Stimulated activated CD4-positive, alpha-beta T cell treated with anti-CD3 and anti-CD28 coated beads, Interleukin-12 subunit alpha, Interleukin-12 subunit beta, amount 100 ng/mL, for 4 hours (primary cell): ENCODE results near the gene MXRA8.
"Not testable (repeated sequence)": the region's sequence is repeated elsewhere in the genome, so short reads cannot be mapped to it uniquely, and the experiment has no call there.

Experiments used
- DNase-seq: peaks from one replicate; pipeline ENCODE4 v3.0.0-alpha.2; 2020

The MXRA8 gene

DNA sequence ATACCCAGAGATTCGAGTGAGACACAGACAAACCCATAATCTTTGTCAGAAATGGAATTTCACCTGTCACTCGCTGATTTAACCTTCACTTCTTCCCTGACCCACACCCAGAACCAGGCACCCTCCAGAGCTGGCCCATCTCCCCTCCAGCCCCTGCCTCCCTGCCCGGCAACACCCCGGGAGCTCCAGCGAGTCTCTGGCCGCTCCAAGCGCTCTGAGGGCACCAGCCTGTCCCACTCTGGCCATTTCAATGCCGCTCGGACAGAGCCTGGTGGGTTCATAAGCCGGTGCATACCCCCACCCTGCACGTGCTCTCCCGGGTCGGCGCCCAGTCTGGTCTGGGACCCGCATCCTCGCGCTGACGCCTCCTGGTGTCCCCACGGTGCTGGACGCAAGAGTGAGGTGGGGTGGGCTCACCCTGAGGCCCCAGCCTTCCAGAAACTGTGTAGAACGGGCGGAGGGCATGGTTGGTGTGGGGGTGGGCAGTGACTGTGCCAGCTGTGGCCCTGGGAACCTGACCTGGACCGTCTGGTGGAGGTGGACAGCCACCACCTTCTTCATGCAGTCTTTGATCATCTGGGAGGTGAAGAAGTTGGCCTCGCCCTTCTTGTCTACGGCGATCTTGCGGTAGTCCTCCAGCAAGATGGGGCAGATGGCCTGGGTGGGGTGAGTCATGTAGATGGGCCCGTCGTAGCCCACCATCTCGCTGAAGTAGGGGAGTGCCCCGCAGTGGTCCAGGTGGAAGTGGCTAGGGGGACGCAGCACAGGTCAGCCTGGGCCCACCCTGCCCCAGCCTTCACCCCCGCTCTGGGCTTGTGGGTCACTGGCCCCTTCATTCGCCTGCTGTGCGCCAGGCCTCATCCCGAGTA lies 39.3 kb downstream of the MXRA8 start:
- DNase-seq, result no peak

DNA sequence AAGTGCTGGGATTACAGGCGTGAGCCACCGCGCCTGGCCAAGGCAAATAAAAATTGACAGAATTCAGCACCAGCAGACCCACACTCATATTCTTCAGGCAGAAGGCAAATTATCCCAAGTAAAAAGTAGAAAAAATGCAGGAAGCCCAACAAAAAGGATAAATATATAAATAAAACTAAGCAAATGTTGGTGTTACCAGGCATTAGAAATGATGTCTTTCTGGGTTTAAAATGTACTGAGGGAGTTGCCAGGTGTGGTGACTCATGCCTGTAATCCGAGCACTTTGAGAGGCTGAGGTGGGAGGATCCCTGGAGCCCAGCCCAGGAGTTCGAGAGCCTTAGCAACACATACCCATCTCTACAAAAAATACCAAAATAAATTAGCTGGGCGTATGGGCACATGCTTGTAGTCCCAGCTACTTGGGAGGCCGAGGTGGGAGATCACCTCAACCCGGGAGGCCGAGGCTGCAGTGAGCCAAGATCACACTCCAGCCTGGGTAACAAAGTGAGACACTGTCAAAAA lies 40.2 kb downstream of the MXRA8 start:
- DNase-seq, result no peak

DNA sequence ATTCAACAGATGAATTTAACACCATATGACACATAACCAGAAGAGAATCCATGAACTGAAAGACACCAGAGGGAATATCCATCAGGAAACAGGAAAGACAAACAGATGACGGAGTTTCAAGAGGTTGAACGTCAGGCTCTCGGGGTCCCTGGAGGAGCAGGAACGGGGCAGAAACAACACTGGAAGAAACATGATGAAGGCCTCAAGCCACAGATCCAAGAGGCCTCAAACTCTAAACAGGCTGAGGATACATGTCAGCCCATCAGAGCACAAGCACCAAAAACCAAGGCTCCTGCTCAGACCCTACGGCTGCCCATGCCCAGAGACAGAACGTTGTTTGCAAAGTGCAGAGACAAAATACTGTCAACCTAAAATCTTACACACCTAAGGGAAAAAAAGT lies 40.9 kb downstream of the MXRA8 start:
- no peak for DNase-seq

GRCh38 chr1:1316199-1316598 lies 42.2 kb downstream of the MXRA8 start:
- DNase-seq, result not testable (repeated sequence)

- no peak for DNase-seq
Observed at GRCh38 chr1:1315435-1315954, 42.9 kb downstream of the MXRA8 start.

- no peak for DNase-seq
Observed at GRCh38 chr1:1314678-1315335, 43.5 kb downstream of the MXRA8 start.

GRCh38 chr1:1314237-1314586 lies 44.1 kb downstream of the MXRA8 start:
- DNase-seq, result no peak

DNA sequence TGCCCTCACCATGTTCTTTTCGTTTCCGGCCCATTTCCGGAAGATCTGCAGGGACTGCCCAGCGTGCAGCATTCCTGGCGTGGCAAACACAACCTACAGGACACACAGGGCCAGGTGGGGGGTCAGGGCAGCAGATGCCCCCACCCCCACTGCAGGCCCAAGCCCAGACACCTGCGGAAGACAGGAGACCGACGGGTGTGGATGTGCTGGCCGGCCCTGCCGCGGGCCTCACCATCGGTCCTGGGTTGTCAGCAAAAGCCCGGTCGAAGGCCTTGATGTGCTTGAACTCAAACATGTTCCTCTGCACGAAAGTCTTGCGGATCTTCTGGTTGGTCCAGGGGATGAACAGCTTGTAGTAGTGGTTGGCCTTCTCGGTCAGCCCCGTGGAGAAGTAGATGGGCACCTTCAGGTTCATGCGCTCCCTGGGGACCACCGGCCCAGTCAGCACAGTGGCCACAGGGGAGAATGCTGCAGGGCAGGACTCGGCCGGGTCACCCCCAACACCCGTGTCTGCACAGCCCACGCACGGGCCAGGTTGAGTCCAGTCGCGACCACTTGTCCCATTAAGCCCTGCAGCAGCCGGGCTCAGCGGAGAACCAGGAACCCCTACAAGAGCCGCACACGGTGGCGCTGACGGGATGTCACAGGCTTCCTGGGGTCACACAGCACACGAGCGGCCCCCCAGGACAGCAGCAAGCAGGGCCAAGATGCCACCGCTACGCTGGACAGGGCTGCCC lies 44.7 kb downstream of the MXRA8 start:
- no peak for DNase-seq

DNA sequence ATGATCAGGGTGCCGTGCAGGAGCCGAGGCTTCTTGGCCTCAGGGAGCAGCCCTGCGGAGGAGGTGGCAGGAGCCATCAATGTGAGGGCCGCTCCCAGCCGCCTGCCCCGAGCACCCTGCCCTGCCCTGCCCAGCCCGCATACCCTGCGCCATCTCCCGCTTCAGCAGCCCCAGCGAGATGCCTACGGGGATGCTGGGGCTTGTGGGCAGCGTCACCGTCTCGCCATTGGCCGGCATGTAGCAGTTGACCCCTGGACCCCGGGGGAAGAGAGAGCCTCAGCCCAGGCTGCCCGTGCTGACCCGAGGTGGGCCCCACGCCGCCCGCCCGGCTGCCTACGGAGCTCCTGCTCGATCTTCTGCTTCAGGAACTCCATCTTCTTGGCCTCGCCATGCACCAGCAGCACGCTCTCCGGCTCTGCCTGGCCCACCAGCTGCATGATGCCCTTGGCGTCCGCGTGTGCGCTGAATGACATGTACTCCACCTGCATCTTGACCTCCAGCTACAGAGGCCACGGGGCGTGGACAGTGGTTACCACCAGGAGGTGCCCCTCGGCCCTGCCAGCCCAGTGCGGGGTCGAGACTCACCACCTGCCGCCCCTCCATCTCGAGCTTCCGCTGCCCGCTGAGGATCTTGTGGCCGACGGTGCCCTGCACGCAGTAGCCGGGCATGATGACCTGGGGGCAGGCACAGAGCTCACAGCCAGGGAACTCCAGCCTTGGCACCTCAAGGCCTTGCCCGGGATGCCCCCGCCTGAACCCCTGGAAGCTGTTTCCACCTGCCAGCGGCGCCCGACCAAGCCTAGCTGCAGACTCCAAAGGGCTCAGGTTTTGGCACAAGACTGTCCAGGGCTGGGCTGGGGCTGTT lies 45.7 kb downstream of the MXRA8 start:
- DNase-seq, result no peak

GRCh38 chr1:1311107-1312104 lies 46.9 kb downstream of the MXRA8 start:
- no peak for DNase-seq

GRCh38 chr1:1310476-1311053 lies 47.8 kb downstream of the MXRA8 start:
- no peak for DNase-seq

DNA sequence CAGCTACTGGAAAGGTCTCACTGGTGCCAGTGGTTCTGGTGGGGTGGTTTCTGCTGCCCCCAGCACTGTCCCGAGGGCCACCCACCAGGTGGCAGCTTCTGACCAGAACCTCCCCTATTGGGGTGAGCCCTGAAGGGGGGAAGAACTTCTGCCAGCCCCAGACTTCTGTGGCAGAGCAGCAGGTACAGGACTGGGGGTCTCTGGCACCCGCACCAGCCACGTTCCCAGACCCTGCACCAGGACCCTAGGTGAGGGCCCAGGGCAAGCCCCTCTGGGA lies 48.3 kb downstream of the MXRA8 start:
- no peak for DNase-seq

DNA sequence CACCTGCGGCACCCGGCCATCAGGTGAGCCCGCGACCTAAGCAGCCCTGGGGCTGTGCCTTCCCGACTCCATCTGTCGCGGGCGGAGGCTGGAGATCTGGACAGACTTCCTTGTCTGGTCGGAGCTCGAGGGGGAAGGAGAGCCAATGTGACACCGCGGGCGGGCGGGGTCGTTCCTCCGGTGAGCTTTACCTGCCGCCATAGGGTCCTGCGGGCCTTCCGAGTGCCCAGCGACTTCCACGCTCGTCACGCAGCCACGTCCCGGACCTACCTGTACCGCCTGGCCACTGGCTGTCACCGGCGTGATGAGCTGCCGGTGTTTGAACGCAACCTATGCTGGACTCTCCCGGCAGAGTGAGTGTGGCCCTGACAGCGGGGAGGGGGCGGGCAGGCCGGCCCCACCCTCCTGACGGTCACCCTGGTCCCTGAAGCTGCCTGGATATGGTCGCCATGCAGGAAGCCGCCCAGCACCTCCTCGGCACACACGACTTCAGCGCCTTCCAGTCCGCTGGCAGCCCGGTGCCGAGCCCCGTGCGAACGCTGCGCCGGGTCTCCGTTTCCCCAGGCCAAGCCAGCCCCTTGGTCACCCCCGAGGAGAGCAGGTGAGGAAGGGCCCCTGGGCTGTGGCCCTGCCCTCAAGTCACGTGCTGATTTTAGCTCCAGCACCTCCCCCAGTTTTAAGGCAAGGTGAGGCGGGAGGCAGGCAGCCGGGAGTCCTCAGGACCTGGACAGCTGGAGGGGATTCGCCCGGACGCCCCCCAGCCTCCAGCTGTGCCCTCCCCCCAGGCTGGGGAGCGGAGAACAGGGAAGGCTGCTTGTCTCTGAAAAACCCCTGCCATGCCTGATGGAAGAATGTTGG lies 48.9 kb downstream of the MXRA8 start:
- DNase-seq, result peak; percentile 30

DNA sequence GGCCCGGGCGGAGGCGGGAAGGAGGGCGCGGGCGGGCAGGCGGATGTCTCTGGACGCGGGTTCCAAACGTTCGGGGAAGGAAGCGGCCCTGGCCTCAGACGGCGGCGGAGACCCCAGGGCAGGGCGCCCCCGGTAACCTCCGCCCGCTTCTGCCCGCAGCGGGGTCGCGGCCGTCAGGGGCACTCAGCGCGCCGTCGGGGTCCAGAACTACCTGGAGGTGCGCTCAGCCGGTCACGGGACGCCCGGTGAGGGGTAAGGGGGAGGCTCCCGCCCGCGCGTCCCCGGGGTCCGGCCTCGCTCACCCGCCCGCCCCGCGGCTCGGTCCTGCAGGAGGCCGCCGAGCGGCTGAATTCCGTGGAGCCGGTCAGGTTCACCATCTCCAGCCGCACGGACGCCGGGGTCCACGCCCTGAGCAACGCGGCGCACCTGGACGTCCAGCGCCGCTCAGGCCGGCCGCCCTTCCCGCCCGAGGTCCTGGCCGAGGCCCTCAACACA lies 49.6 kb downstream of the MXRA8 start:
- DNase-seq, result no peak

GRCh38 chr1:1307923-1308755 lies 50.2 kb downstream of the MXRA8 start, which contains the start of the genes ACAP3 and PUSL1:
Gene ACAP3 (minus strand): TSS chr1:1307930. CDS start chr1:1307815, 115 bp downstream.
Gene PUSL1 (plus strand): TSS chr1:1308597. CDS start chr1:1308644, 47 bp downstream.
- peak; percentile 86 for DNase-seq

GRCh38 chr1:1307261-1307922 lies 51.0 kb downstream of the MXRA8 start:
- DNase-seq, result no peak

DNA sequence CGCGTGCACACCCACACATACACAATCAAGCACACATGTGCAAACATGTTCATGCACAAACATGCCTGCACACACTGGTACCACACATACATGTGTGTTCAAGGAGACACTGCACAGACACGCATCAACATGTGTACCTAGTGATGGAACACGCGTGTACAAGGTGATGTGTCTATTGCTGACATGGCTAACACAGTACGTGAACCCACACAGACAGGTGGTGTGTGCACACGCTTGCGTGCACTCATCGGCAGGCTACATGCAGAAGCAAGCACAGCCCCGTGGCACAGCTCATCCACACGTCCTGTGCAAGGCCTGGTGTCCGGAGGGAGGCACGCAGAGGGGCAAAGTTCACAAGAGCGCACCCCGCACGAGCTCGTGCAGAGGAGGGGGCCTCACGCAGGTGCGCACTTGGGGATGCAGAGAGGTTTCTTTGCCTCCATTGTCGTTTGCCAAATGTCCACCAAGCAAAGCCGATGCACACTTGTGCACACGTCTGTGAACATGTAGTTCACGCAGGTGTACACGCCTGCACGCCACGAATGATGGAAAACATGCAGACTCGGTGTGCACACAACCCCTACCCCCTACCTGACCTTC lies 51.6 kb downstream of the MXRA8 start:
- no peak for DNase-seq
